Lung (tissue), 12 donors: Measurements from ENCODE around the gene C1orf198. TPM values are rescaled to one million over a fixed set of nuclear protein-coding genes. Genes with fewer than 3 reads are reported as not detected.
A peak's percentile ranks its signal among the peaks of the same experiment; 100 is the strongest.

Experiments
- ATAC-seq: fragments of 200-7000 bp; cut with Tn5 transposase; one replicate; pipeline ENCODE4 v1.9.1; 2020; ENCODE audit warnings: moderate number of reproducible peaks; ENCODE audit not compliant: insufficient read depth, low FRiP score
- DNase-seq, 3 donors: peaks; one replicate each; pipeline ENCODE4 v3.0.0-alpha.2; 2013 to 2017
- H3K27ac ChIP-seq, 2 donors: one replicate each; pipeline ENCODE4 v1.5.1; 2013; ENCODE audit warnings: mild to moderate bottlenecking in 2 of 2, moderate library complexity in 2 of 2, control low read depth in 1 of 2, inconsistent platforms in 1 of 2, low read depth in 1 of 2, low read length in 1 of 2
- H3K27me3 ChIP-seq, 3 donors: one replicate each; pipeline ENCODE4 v1.5.1; 2013; ENCODE audit warnings: low read length in 2 of 3; ENCODE audit not compliant: control insufficient read depth in 3 of 3, insufficient read depth in 3 of 3
- H3K36me3 ChIP-seq, 4 donors: one replicate each; pipeline ENCODE4 v1.5.1; 2013; ENCODE audit warnings: low read length in 4 of 4, mild to moderate bottlenecking in 1 of 4, moderate library complexity in 1 of 4; ENCODE audit not compliant: control insufficient read depth in 4 of 4, insufficient read depth in 4 of 4
- H3K4me1 ChIP-seq, 5 donors: one replicate each; pipeline ENCODE4 v1.5.1; 2013; ENCODE audit warnings: low read length in 5 of 5, mild to moderate bottlenecking in 2 of 5, moderate library complexity in 1 of 5; ENCODE audit not compliant: control insufficient read depth in 5 of 5, insufficient read depth in 5 of 5
- H3K4me3 ChIP-seq: one replicate; pipeline ENCODE4 v1.5.1; 2013; ENCODE audit warnings: mild to moderate bottlenecking, control low read depth, moderate library complexity
- H3K9ac ChIP-seq, 2 donors: one replicate each; pipeline ENCODE4 v1.5.1; 2013; ENCODE audit warnings: low read length in 2 of 2, control low read depth in 1 of 2; ENCODE audit not compliant: insufficient read depth in 1 of 2
- H3K9me3 ChIP-seq, 4 donors: one replicate each; pipeline ENCODE4 v1.5.1; 2013; ENCODE audit warnings: low read length in 3 of 4, mild to moderate bottlenecking in 1 of 4, moderate library complexity in 1 of 4; ENCODE audit not compliant: control insufficient read depth in 4 of 4, insufficient read depth in 3 of 4
- CTCF ChIP-seq: IDR thresholded peaks from 2 replicates; pipeline ENCODE4 v1.5.1; 2012; ENCODE audit warnings: mild to moderate bottlenecking; ENCODE audit errors: control extremely low read depth, extremely low read depth
- WGBS, 2 donors: extraction: QIAGEN DNeasy Blood & Tissue Kit; methylation state at CpG; one replicate each; pipeline ENCODE4 v1.1.7; 2013; 5-methylcytosine and 5-hydroxymethylcytosine counted together
- polyA plus RNA-seq, 2 donors: library from polyadenylated mRNA; stranded (reverse); fragments of 200-250 nt; gene quantifications; one replicate each; pipeline ENCODE4 v1.2.1, GENCODE V29; 2013
- total RNA-seq, 2 donors: library from RNA; depleted of rRNA in 1 of 2; stranded (reverse); fragments of >200 nt in 1 of 2; gene quantifications; one replicate each; pipeline ENCODE4 v1.2.1, GENCODE V29; 2014 to 2021
- donor health status: control.
- donor health status: control.
- donor health status: Bipolar disorder and iron deficiency.
- donor health status: healthy.
- donor health status: DM: yes; HTN: yes; CAD: no.

Gene C1orf198
- total and polyA plus RNA-seq, 4 donors, result 25.8 to 109 (median 49.7) TPM

- 72 to 84% methylated on average over 5 of the region's 5 CpGs for WGBS, 2 donors
- Histone ChIP-seq H3K27ac (no peak overlapping the region), H3K9ac (no peak overlapping the region), H3K9me3 (no peaks in the 10 kb centered on the region), H3K27me3 (no peaks in the 10 kb centered on the region), H3K36me3 (no peaks in the 10 kb centered on the region), H3K4me3 (no peak overlapping the region), H3K4me1 (peaks cover 13 to 34% (median 30%) of the 10 kb centered on the region in 5 donors)
- DNase-seq, result no peak
- TF ChIP-seq CTCF, result no peak
- ATAC-seq, result no peak
Observed at GRCh38 chr1:230827801-230828200, 40.5 kb downstream of the C1orf198 start.

DNA sequence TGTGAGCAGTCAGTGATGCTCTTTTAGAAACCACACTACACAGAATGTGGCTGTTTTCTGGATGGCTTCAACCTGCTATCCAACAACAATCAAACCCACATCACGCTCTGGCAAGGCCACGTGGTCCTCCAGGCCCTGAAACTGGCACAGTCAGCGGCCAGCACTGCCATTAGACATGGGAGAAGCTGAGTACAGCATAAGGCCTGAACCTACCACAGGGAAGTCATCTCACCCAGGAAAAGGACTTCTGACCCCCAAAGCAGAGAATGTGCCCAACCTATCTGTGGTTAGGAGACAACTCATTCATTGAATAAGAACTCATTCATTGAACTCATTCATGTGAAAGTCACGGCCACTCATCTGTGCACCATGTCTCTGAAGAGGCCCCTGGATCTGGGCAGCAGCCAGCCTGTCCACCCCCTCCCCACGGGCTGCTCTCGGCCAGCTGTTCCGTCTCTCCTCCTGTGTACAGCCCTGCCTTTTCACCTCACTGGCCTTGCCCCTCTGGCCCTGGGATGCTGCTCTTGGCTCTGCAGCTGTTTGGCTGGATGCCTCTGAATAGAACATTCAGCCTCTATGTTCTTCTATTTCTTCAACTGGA is 41.1 kb downstream of the C1orf198 start:
- Histone ChIP-seq H3K4me3 (no peak overlapping the region), H3K27me3 (no peaks in the 10 kb centered on the region), H3K9me3 (no peaks in the 10 kb centered on the region), H3K9ac (no peak overlapping the region), H3K36me3 (no peaks in the 10 kb centered on the region), H3K27ac (no peak overlapping the region), H3K4me1 (peaks cover 13 to 34% (median 28%) of the 10 kb centered on the region in 5 donors)
- 78 to 83% methylated on average over 7 of the region's 7 CpGs for WGBS, 2 donors
- TF ChIP-seq CTCF, result no peak
- DNase-seq, result peak; percentile 54 to 73 (median 73)
- no peak for ATAC-seq

GRCh38 chr1:230826166-230826875 is 42.0 kb downstream of the C1orf198 start:
- ATAC-seq, result no peak
- Histone ChIP-seq H3K36me3 (no peaks in the 10 kb centered on the region), H3K9ac (no peak overlapping the region), H3K27ac (peak overlapping the region in 1 of 2 donors; percentile 89), H3K4me3 (no peak overlapping the region), H3K27me3 (no peaks in the 10 kb centered on the region), H3K4me1 (peaks cover 13 to 34% (median 24%) of the 10 kb centered on the region in 5 donors), H3K9me3 (no peaks in the 10 kb centered on the region)
- peak in 2 of 3 donors; percentile 49 to 51 for DNase-seq
- WGBS, 2 donors, result 86 to 88% methylated on average over 9 of the region's 9 CpGs
- no peak for TF ChIP-seq CTCF
